Measurements from ENCODE around the gene WDR86.

The WDR86 gene

GRCh38 chr7:151449990-151450389, 40.2 kb upstream of the WDR86 start:
- Histone ChIP-seq H3K27ac (ENCODE audit: low read depth, low read length) (no peak overlapping the region), H3K9ac (ENCODE audit: low read length) (no peak overlapping the region), H3K9me3 (ENCODE audit: low read length) (no peaks in the 10 kb centered on the region), H3K4me3 (ENCODE audit: low read depth in 1 of 2, low read length in 2 of 2) (no peak overlapping the region), H3K27me3 (ENCODE audit: control insufficient read depth in 1 of 2, insufficient read depth in 2 of 2, low read length in 2 of 2) (no peaks in the 10 kb centered on the region), H3K36me3 (ENCODE audit: insufficient read depth, low read length) (no peaks in the 10 kb centered on the region), H3K4me1 (ENCODE audit: insufficient read depth, low read length) (no peaks in the 10 kb centered on the region)

DNA sequence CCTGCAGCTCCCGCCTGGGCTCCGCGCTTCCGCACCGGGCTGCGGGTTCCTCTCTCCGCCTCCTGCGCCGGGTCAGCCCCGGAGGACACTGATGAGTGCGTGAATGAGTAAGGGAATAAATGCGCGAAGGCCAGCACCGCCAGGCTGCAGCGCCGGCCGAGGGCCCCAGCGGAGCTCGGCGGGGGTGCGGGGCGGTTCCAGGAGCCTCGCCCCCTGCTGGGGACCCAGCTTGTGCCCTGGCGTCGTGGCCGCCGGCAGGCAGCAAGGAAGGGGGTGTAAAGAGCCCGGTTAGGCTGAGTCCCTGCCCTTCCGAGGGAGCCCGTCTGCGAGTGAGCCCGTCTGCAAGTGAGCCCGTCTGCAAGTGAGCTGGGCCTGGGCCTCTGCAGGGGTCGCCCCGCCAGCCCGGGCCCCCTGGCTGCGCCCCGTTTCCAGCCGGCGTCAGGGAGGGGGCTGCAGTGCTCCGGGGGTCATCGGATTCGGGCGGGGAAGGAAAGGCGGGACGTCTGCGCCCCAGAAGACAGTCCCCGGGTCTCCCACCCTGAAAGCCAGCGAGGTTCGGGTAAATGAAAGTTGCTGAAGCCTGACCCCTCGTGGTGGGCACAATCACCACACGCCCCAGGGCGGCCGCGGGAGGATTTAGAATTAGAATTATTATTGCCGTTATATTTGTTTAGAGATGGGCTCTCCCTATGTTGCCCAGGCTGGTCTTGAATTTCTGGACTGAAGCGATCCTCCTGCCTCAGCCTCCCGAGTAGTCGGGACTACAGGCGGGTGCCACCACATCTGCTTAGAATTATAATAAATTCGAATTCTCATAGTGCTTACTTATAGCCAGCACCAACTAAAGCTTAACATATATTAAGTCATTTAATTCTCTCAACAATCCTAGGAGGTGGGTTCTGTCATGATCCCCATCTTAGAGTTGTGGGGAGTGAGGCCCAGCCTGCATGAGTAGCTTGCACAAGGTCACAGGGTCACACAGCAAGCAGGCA, 38.7 kb upstream of the WDR86 start:
- H3K4me1 ChIP-seq (ENCODE audit: insufficient read depth, low read length) = no peaks in the 10 kb centered on the region
- no peaks in the 10 kb centered on the region for H3K36me3 ChIP-seq (ENCODE audit: insufficient read depth, low read length)
- no peaks in the 10 kb centered on the region for H3K9me3 ChIP-seq (ENCODE audit: low read length)
- H3K4me3 ChIP-seq (ENCODE audit: low read depth in 1 of 2, low read length in 2 of 2) = peak overlapping the region; percentile 56 to 67
- no peak overlapping the region for H3K9ac ChIP-seq (ENCODE audit: low read length)
- peak overlapping the region; percentile 91 for H3K27ac ChIP-seq (ENCODE audit: low read depth, low read length)
- no peaks in the 10 kb centered on the region for H3K27me3 ChIP-seq (ENCODE audit: control insufficient read depth in 1 of 2, insufficient read depth in 2 of 2, low read length in 2 of 2)

GRCh38 chr7:151447901-151448260, 38.0 kb upstream of the WDR86 start:
- no peaks in the 10 kb centered on the region for H3K27me3 ChIP-seq (ENCODE audit: control insufficient read depth in 1 of 2, insufficient read depth in 2 of 2, low read length in 2 of 2)
- peak overlapping the region; percentile 56 to 67 for H3K4me3 ChIP-seq (ENCODE audit: low read depth in 1 of 2, low read length in 2 of 2)
- no peaks in the 10 kb centered on the region for H3K9me3 ChIP-seq (ENCODE audit: low read length)
- H3K27ac ChIP-seq (ENCODE audit: low read depth, low read length) = peak overlapping the region; percentile 91
- H3K9ac ChIP-seq (ENCODE audit: low read length) = no peak overlapping the region
- no peaks in the 10 kb centered on the region for H3K36me3 ChIP-seq (ENCODE audit: insufficient read depth, low read length)
- no peaks in the 10 kb centered on the region for H3K4me1 ChIP-seq (ENCODE audit: insufficient read depth, low read length)

DNA sequence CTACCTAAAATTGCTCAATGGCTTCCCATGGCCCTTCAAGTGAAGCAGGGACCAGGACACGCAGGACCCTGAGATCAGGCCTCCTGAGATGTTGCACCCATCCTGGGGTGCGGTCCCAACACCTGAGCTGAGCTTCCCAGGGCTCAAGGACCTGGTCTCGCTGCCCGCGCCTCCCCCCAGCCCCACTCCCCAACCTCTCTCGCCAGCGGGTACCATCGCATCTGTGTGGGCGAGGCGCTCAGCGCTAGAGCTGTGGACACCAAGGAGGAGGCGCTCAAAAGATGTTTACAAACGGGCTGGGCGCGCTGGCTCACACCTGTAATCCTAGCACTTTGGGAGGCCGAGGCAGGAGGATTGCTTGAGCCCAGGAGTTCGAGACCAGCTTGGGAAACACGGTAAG, 37.5 kb upstream of the WDR86 start:
- Histone ChIP-seq H3K4me1 (ENCODE audit: insufficient read depth, low read length) (no peaks in the 10 kb centered on the region), H3K27me3 (ENCODE audit: control insufficient read depth in 1 of 2, insufficient read depth in 2 of 2, low read length in 2 of 2) (no peaks in the 10 kb centered on the region), H3K27ac (ENCODE audit: low read depth, low read length) (no peak overlapping the region), H3K36me3 (ENCODE audit: insufficient read depth, low read length) (no peaks in the 10 kb centered on the region), H3K9ac (ENCODE audit: low read length) (no peak overlapping the region), H3K9me3 (ENCODE audit: low read length) (no peaks in the 10 kb centered on the region), H3K4me3 (ENCODE audit: low read depth in 1 of 2, low read length in 2 of 2) (no peak overlapping the region)

GRCh38 chr7:151446412-151446811, 36.6 kb upstream of the WDR86 start:
- Histone ChIP-seq H3K27ac (ENCODE audit: low read depth, low read length) (no peak overlapping the region), H3K27me3 (ENCODE audit: control insufficient read depth in 1 of 2, insufficient read depth in 2 of 2, low read length in 2 of 2) (no peaks in the 10 kb centered on the region), H3K9me3 (ENCODE audit: low read length) (no peaks in the 10 kb centered on the region), H3K4me1 (ENCODE audit: insufficient read depth, low read length) (peaks cover 6% of the 10 kb centered on the region), H3K4me3 (ENCODE audit: low read depth in 1 of 2, low read length in 2 of 2) (no peak overlapping the region), H3K9ac (ENCODE audit: low read length) (no peak overlapping the region), H3K36me3 (ENCODE audit: insufficient read depth, low read length) (no peaks in the 10 kb centered on the region)

DNA sequence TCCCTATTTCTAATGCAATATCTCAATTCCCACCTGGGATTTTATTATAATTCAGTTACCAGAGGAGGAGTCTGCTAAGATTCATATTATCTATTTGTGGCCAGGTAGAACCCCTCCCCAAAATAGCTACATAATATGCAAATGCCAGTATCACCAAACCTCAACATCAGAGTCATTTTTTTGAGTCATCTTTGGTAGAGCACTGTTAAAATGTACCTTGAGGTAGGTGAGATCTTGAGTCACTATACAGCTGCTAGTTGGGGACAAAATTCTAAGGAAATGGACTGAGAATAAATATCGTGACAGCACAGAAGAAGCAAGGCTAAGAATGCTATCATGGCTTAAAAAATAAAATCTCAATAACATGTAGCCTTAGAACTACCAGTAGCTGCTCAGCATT, 34.8 kb upstream of the WDR86 start:
- Histone ChIP-seq H3K4me3 (ENCODE audit: low read depth in 1 of 2, low read length in 2 of 2) (no peak overlapping the region), H3K9ac (ENCODE audit: low read length) (no peak overlapping the region), H3K4me1 (ENCODE audit: insufficient read depth, low read length) (peaks cover 19% of the 10 kb centered on the region), H3K9me3 (ENCODE audit: low read length) (no peaks in the 10 kb centered on the region), H3K27ac (ENCODE audit: low read depth, low read length) (no peak overlapping the region), H3K27me3 (ENCODE audit: control insufficient read depth in 1 of 2, insufficient read depth in 2 of 2, low read length in 2 of 2) (no peaks in the 10 kb centered on the region), H3K36me3 (ENCODE audit: insufficient read depth, low read length) (no peaks in the 10 kb centered on the region)

- Histone ChIP-seq H3K9ac (ENCODE audit: low read length) (no peak overlapping the region), H3K4me1 (ENCODE audit: insufficient read depth, low read length) (peaks cover 19% of the 10 kb centered on the region), H3K36me3 (ENCODE audit: insufficient read depth, low read length) (no peaks in the 10 kb centered on the region), H3K27me3 (ENCODE audit: control insufficient read depth in 1 of 2, insufficient read depth in 2 of 2, low read length in 2 of 2) (no peaks in the 10 kb centered on the region), H3K4me3 (ENCODE audit: low read depth in 1 of 2, low read length in 2 of 2) (no peak overlapping the region), H3K27ac (ENCODE audit: low read depth, low read length) (no peak overlapping the region), H3K9me3 (ENCODE audit: low read length) (no peaks in the 10 kb centered on the region)
Measured at GRCh38 chr7:151442776-151443496, 33.1 kb upstream of the WDR86 start.

GRCh38 chr7:151440799-151441445, 31.1 kb upstream of the WDR86 start:
- Histone ChIP-seq H3K9ac (ENCODE audit: low read length) (no peak overlapping the region), H3K27me3 (ENCODE audit: control insufficient read depth in 1 of 2, insufficient read depth in 2 of 2, low read length in 2 of 2) (no peaks in the 10 kb centered on the region), H3K9me3 (ENCODE audit: low read length) (no peaks in the 10 kb centered on the region), H3K4me3 (ENCODE audit: low read depth in 1 of 2, low read length in 2 of 2) (no peak overlapping the region), H3K27ac (ENCODE audit: low read depth, low read length) (peak overlapping the region; percentile 14), H3K4me1 (ENCODE audit: insufficient read depth, low read length) (peaks cover 35% of the 10 kb centered on the region), H3K36me3 (ENCODE audit: insufficient read depth, low read length) (no peaks in the 10 kb centered on the region)

- Histone ChIP-seq H3K9ac (ENCODE audit: low read length) (no peak within 1 kb of the TSS), H3K4me3 (ENCODE audit: low read depth in 1 of 2, low read length in 2 of 2) (peak within 1 kb of the TSS; percentile 39 to 46), H3K36me3 (ENCODE audit: insufficient read depth, low read length) (no peaks in the 10 kb centered on the region), H3K4me1 (ENCODE audit: insufficient read depth, low read length) (peaks cover 35% of the 10 kb centered on the region), H3K9me3 (ENCODE audit: low read length) (no peaks in the 10 kb centered on the region), H3K27me3 (ENCODE audit: control insufficient read depth in 1 of 2, insufficient read depth in 2 of 2, low read length in 2 of 2) (no peaks in the 10 kb centered on the region), H3K27ac (ENCODE audit: low read depth, low read length) (peak within 1 kb of the TSS; percentile 14)
Measured at GRCh38 chr7:151439855-151440798, 30.3 kb upstream of the WDR86 start, which contains the start of gene CRYGN. TSS of gene CRYGN (minus strand) at chr7:151440141. CDS start at chr7:151439917, 224 bp downstream.

DNA sequence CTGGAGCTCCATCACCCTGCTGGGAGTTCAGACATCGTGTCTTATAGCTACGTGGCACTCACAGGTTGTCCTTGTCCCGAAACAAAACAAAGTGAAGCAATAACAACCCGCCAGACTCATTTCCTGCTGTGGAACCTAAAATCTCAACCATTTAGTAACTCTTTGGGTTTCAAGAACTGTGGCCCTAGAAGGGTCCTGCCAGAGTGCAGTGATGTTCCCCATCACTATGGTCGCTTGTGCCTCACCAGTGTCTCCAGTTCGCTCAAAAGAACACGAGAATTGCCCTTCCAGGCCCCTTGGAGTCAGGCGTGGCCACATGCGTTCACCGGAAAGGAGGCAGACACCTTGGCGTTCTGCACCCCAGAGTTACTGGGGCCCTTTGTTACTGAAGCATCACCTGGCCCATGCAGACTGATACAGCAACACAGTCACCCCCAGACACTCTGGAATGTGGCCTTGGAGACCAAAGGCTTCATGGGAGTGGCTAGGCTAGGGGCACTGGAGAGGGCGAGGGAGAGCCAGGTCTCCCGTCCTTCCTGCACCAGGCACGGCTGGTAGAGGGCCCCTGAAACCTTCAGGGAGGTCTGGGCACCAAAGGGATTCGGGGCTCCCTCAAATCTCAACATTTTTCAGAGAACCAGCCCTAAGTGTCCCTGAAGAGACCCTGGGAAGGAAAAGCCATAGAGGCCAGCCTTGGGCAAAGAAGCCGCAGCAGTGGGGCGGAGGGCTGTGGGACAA, 29.2 kb upstream of the WDR86 start:
- no peak overlapping the region for H3K27ac ChIP-seq (ENCODE audit: low read depth, low read length)
- no peaks in the 10 kb centered on the region for H3K27me3 ChIP-seq (ENCODE audit: control insufficient read depth in 1 of 2, insufficient read depth in 2 of 2, low read length in 2 of 2)
- no peaks in the 10 kb centered on the region for H3K36me3 ChIP-seq (ENCODE audit: insufficient read depth, low read length)
- no peaks in the 10 kb centered on the region for H3K9me3 ChIP-seq (ENCODE audit: low read length)
- H3K4me3 ChIP-seq (ENCODE audit: low read depth in 1 of 2, low read length in 2 of 2) = peak overlapping the region in 1 of 2 donors; percentile 39
- no peak overlapping the region for H3K9ac ChIP-seq (ENCODE audit: low read length)
- H3K4me1 ChIP-seq (ENCODE audit: insufficient read depth, low read length) = peaks cover 35% of the 10 kb centered on the region
